Stimulated activated CD4-positive, alpha-beta T cell treated with anti-CD3 and anti-CD28 coated beads, Interleukin-4, amount 100 ng/mL, for 4 hours (primary cell): ENCODE data around the gene FAM107A.

ENCODE experiments used
- DNase-seq, 2 experiments: peaks; one replicate each; pipeline ENCODE4 v3.0.0-alpha.2; 2020

The FAM107A gene

GRCh38 chr3:58566398-58567250, 10.6 kb downstream of the FAM107A start:
- no peak for DNase-seq

- DNase-seq, result no peak
These were observed 11.4 kb downstream of the FAM107A start for GRCh38 chr3:58565621-58566397.

GRCh38 chr3:58564456-58565160, 12.6 kb downstream of the FAM107A start:
- no peak for DNase-seq

- no peak for DNase-seq
These were observed 13.1 kb downstream of the FAM107A start for GRCh38 chr3:58564054-58564453.

- DNase-seq, result no peak
These were observed 13.7 kb downstream of the FAM107A start for GRCh38 chr3:58563386-58564035.

GRCh38 chr3:58562498-58562897, 14.7 kb downstream of the FAM107A start:
- no peak for DNase-seq

GRCh38 chr3:58560771-58561311, 16.4 kb downstream of the FAM107A start:
- no peak for DNase-seq

- DNase-seq, result no peak
These were observed 17.6 kb downstream of the FAM107A start for GRCh38 chr3:58559586-58559985.

- DNase-seq, result no peak
These were observed 19.7 kb downstream of the FAM107A start for GRCh38 chr3:58557491-58557890.

- DNase-seq, result no peak
These were observed 20.4 kb downstream of the FAM107A start for GRCh38 chr3:58556761-58557221.

- DNase-seq, result no peak
These were observed 21.2 kb downstream of the FAM107A start for GRCh38 chr3:58556001-58556400.

GRCh38 chr3:58555203-58555602, 22.0 kb downstream of the FAM107A start:
- DNase-seq, result no peak

GRCh38 chr3:58553003-58553402, 24.2 kb downstream of the FAM107A start:
- DNase-seq, result no peak

- DNase-seq, result no peak
These were observed 25.5 kb downstream of the FAM107A start for GRCh38 chr3:58551636-58552180.

- DNase-seq, result no peak
These were observed 32.6 kb downstream of the FAM107A start for GRCh38 chr3:58544541-58544940.

- no peak for DNase-seq
These were observed 36.9 kb downstream of the FAM107A start for GRCh38 chr3:58540176-58540858.

GRCh38 chr3:58539626-58540025, 37.6 kb downstream of the FAM107A start:
- DNase-seq, result no peak

GRCh38 chr3:58537412-58538301, 39.5 kb downstream of the FAM107A start:
- DNase-seq, result no peak

- DNase-seq, result no peak
These were observed 40.4 kb downstream of the FAM107A start, which contains the start of gene ACOX2 for GRCh38 chr3:58536501-58537411. Gene ACOX2, minus strand, starts transcription at chr3:58537190. Its CDS starts 2,084 bp downstream, at chr3:58535106.
